ENCODE results near the gene RHBDD1.

RHBDD1 gene

GRCh38 chr2:226791056-226791486 is 44.8 kb upstream of the RHBDD1 start:
- Histone ChIP-seq H3K36me3 (ENCODE audit: low read depth) (peaks cover 94% of the 10 kb centered on the region), H3K4me1 (ENCODE audit: insufficient read depth, poor library complexity, severe bottlenecking) (peaks cover 20% of the 10 kb centered on the region), H3K4me3 (ENCODE audit: severe bottlenecking) (peak overlapping the region; percentile 63), H3K27me3 (ENCODE audit: insufficient read depth, poor library complexity, severe bottlenecking) (no peaks in the 10 kb centered on the region), H3K9me3 (ENCODE audit: severe bottlenecking) (no peaks in the 10 kb centered on the region), H3K27ac (ENCODE audit: poor library complexity, severe bottlenecking) (peak overlapping the region; percentile 93)
- no peak for ATAC-seq (ENCODE audit: low read depth)
- no peak for TF ChIP-seq CTCF (IDR thresholded peaks at IDR 0.05; ENCODE audit: poor library complexity, severe bottlenecking)
- DNase-seq (ENCODE audit: low spot score) = no peak

DNA sequence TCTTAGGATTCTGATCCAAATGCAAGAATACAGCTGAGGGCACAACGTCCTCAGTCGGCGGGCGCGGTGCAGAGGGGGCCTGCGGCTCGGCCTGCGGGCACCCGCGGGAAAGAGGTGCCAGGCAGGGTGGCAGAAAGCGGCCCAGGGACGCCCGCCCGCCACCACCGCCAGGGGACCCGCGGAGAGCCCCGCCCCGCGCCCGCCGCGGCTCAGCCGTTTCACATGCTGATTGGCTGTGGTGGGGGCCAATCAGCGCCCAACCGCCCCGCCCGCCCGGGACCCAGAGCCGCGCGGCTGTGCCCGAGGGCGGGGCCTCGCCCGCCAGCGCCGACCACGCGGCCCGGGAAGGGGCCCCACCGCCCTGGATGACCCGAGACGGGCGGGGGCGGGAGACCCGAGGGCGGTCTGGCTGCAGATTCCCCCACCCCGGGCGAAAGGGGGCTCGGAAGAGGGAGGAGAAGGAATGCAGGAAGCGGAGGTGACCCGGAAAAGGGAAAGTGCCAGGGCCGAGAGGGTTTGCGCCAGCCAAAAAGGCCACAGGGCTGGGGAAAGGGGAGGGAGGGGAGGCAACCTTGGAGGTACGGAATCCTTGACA is 44.3 kb upstream of the RHBDD1 start:
- peak; percentile 26 for TF ChIP-seq CTCF (IDR thresholded peaks at IDR 0.05; ENCODE audit: poor library complexity, severe bottlenecking)
- Histone ChIP-seq H3K36me3 (ENCODE audit: low read depth) (peaks cover 94% of the 10 kb centered on the region), H3K4me1 (ENCODE audit: insufficient read depth, poor library complexity, severe bottlenecking) (peaks cover 20% of the 10 kb centered on the region), H3K9me3 (ENCODE audit: severe bottlenecking) (no peaks in the 10 kb centered on the region), H3K27ac (ENCODE audit: poor library complexity, severe bottlenecking) (peak overlapping the region; percentile 93), H3K27me3 (ENCODE audit: insufficient read depth, poor library complexity, severe bottlenecking) (no peaks in the 10 kb centered on the region), H3K4me3 (ENCODE audit: severe bottlenecking) (peak overlapping the region; percentile 63)
- ATAC-seq (ENCODE audit: low read depth) (peak; percentile 71), DNase-seq (ENCODE audit: low spot score) (peak; percentile 88)

DNA sequence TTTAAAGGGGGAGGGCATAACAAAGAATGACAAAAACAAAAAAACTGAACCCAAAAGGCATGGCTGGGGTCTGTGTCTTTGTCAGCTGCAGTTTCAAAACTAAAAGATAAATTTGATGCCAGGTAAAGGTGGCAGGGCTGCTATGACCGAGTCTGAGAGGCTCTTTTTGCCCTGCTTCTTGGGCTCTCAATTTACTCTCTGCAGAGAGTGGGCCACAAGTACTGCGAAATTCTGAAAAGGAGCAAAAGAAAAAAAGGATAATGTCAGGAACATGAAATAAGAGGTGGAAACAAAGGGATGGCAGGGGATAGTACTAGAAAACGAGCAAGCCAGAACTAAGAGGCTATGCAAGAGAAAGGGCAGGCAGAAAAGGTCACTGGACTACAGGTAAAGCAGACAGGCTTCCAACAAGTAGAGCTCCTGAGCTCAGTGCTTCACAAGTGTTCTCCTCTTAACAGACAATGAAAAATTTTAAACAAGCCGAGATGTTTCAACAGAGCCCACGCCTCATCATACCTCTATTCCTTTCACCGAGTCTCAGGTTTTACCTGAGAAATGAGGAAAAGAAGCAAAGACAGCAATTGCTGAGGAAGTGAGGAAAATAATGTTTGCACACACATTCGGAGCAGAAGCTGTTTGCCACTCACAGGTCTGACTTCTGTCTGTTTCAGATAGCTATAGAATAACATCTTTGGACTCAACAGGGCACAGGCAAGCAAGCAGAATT is 43.5 kb upstream of the RHBDD1 start:
- Histone ChIP-seq H3K27ac (ENCODE audit: poor library complexity, severe bottlenecking) (peak overlapping the region; percentile 93), H3K36me3 (ENCODE audit: low read depth) (peaks cover 91% of the 10 kb centered on the region), H3K4me1 (ENCODE audit: insufficient read depth, poor library complexity, severe bottlenecking) (peaks cover 20% of the 10 kb centered on the region), H3K4me3 (ENCODE audit: severe bottlenecking) (peak overlapping the region; percentile 63), H3K9me3 (ENCODE audit: severe bottlenecking) (no peaks in the 10 kb centered on the region), H3K27me3 (ENCODE audit: insufficient read depth, poor library complexity, severe bottlenecking) (no peaks in the 10 kb centered on the region)
- ATAC-seq (ENCODE audit: low read depth) (peak; percentile 6; the same call in 2 of the 3 replicates), DNase-seq (ENCODE audit: low spot score) (no peak)
- TF ChIP-seq CTCF (IDR thresholded peaks at IDR 0.05; ENCODE audit: poor library complexity, severe bottlenecking) = no peak

DNA sequence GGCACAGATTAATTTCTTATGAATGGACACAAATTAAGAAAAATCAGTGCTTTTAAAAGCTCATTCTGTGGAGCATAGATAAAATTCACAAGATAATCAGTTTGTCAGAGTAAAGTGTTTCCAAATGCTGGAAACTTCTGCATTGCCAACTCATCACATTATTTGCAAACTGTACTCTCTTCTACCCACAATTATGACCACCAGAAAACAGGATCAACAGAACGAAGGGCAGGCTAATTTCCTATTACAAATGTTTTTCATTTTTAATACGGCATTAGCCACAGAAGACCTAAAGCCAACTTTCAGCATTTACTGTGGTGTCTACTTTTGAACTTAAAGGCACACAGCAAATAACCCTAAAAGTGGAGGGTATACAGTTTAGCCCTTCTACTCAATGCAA is 42.2 kb upstream of the RHBDD1 start:
- no peaks in the 10 kb centered on the region for H3K27me3 ChIP-seq (ENCODE audit: insufficient read depth, poor library complexity, severe bottlenecking)
- no peaks in the 10 kb centered on the region for H3K9me3 ChIP-seq (ENCODE audit: severe bottlenecking)
- H3K27ac ChIP-seq (ENCODE audit: poor library complexity, severe bottlenecking) = peak overlapping the region; percentile 93
- DNase-seq (ENCODE audit: low spot score) = no peak
- H3K4me3 ChIP-seq (ENCODE audit: severe bottlenecking) = peak overlapping the region; percentile 63
- ATAC-seq (ENCODE audit: low read depth) = no peak
- H3K4me1 ChIP-seq (ENCODE audit: insufficient read depth, poor library complexity, severe bottlenecking) = peaks cover 17% of the 10 kb centered on the region
- TF ChIP-seq CTCF (IDR thresholded peaks at IDR 0.05; ENCODE audit: poor library complexity, severe bottlenecking) = no peak
- H3K36me3 ChIP-seq (ENCODE audit: low read depth) = peaks cover 86% of the 10 kb centered on the region

- peak overlapping the region; percentile 93 for H3K27ac ChIP-seq (ENCODE audit: poor library complexity, severe bottlenecking)
- no peak for TF ChIP-seq CTCF (IDR thresholded peaks at IDR 0.05; ENCODE audit: poor library complexity, severe bottlenecking)
- no peaks in the 10 kb centered on the region for H3K9me3 ChIP-seq (ENCODE audit: severe bottlenecking)
- H3K4me3 ChIP-seq (ENCODE audit: severe bottlenecking) = peak overlapping the region; percentile 63
- H3K36me3 ChIP-seq (ENCODE audit: low read depth) = peaks cover 80% of the 10 kb centered on the region
- DNase-seq (ENCODE audit: low spot score) (no peak), ATAC-seq (ENCODE audit: low read depth) (no peak)
- H3K4me1 ChIP-seq (ENCODE audit: insufficient read depth, poor library complexity, severe bottlenecking) = peaks cover 11% of the 10 kb centered on the region
- no peaks in the 10 kb centered on the region for H3K27me3 ChIP-seq (ENCODE audit: insufficient read depth, poor library complexity, severe bottlenecking)
Observed at GRCh38 chr2:226794196-226794661, 41.6 kb upstream of the RHBDD1 start.

Measured in RWPE2 (cell line).